HG02970 (cell line): Measurements from ENCODE around the gene TMEM250.

ENCODE experiments used
- ATAC-seq: cut with Tn5 transposase; IDR thresholded peaks from one replicate; pipeline ENCODE4 v1.9.1; 2021; ENCODE audit warnings: mild to moderate bottlenecking, moderate library complexity, moderate number of reproducible peaks; ENCODE audit not compliant: unreplicated experiment, low FRiP score

Gene TMEM250

GRCh38 chr9:136085815-136086212 lies 32.9 kb downstream of the TMEM250 start:
- no peak for ATAC-seq

GRCh38 chr9:136084063-136084944 lies 34.4 kb downstream of the TMEM250 start:
- ATAC-seq: no peak

- ATAC-seq: no peak
Measured at GRCh38 chr9:136083558-136084062, 35.1 kb downstream of the TMEM250 start.

GRCh38 chr9:136082496-136083361 lies 35.9 kb downstream of the TMEM250 start:
- no peak for ATAC-seq

GRCh38 chr9:136081826-136082495 lies 36.7 kb downstream of the TMEM250 start:
- ATAC-seq: no peak

- no peak for ATAC-seq
Measured at GRCh38 chr9:136081113-136081825, 37.4 kb downstream of the TMEM250 start.

- ATAC-seq: no peak
Measured at GRCh38 chr9:136080716-136081112, 38.0 kb downstream of the TMEM250 start.

- no peak for ATAC-seq
Measured at GRCh38 chr9:136079916-136080246, 38.8 kb downstream of the TMEM250 start.

- no peak for ATAC-seq
Measured at GRCh38 chr9:136079211-136079915, 39.3 kb downstream of the TMEM250 start.

GRCh38 chr9:136078498-136079011 lies 40.1 kb downstream of the TMEM250 start:
- no peak for ATAC-seq

- ATAC-seq: no peak
Measured at GRCh38 chr9:136078024-136078423, 40.7 kb downstream of the TMEM250 start.

- no peak for ATAC-seq
Measured at GRCh38 chr9:136077491-136077890, 41.2 kb downstream of the TMEM250 start.

- no peak for ATAC-seq
Measured at GRCh38 chr9:136075881-136076678, 42.6 kb downstream of the TMEM250 start.

- ATAC-seq: no peak
Measured at GRCh38 chr9:136075134-136075841, 43.4 kb downstream of the TMEM250 start.

GRCh38 chr9:136074706-136075105 lies 44.0 kb downstream of the TMEM250 start:
- ATAC-seq: no peak
